ENCODE measurements around the gene ROMO1. TPM values are rescaled to one million over a fixed set of nuclear protein-coding genes. Genes with fewer than 3 reads are reported as not detected.

Gene ROMO1
- total and polyA plus RNA-seq, 10 of the 15 experiments (the other 5 are each of a cell fraction or from before 2014, with no cell fraction given): 23.2 to 631 (median 352) TPM

DNA sequence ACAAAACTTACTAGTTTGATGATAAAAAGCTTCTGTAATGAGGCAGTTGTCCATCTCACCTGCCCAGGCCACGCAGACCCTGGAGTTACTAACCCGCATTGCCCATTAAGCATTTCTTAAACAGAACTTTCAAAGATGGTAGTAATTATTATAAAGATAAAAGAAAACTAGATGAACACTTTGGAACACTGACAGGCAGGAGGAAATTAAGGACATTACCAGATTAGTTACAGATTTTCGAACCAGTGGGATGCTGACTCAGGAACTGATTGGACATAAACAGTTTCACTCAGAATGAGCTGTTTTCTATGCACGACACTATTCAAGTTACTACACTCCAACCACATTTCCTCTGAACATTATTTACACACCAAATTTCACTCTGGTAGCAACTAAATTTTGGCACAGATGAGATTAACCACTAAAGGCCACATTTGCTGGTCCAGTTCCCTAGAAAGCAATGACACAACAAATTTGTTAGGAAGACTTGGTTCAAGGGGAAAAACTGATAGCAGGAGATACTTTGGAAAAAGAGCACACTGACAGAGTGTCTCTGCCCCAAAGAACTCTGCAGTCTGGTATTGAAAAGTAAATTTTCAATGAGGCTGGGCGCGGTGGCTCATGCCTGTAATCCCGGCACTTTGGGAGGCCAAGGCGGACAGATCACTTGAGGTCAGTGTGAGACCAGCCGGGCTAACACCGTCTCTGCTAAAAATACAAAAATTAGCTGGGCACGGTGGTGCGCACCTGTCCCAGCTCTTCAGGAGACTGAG, 3.0 kb downstream of the ROMO1 start:
- ChIA-PET CTCF (interaction anchor here (0.8 to 3.7 kb wide), 5 partner anchors 10 to 191 kb away, joined by 3 to 11 read pairs (median 3); no protein-coding TSS in a partner anchor), RAD21 (ENCODE audit: unreplicated experiment) (interaction anchor here (0.8 to 2.3 kb wide), 5 partner anchors 40 to 182 kb away, joined by 3 to 6 read pairs (median 4); partner anchors contain the start of gene RBM39), POLR2A (interaction anchor here (0.5 to 3.6 kb wide), 4 partner anchors 40 to 1318 kb away, joined by 3 to 20 read pairs (median 4); partner anchors contain the start of gene RBM39), SMC1A (ENCODE audit: uncharacterized antibody, unreplicated experiment) (interaction anchor here (0.9 to 1.7 kb wide), 5 partner anchors 12 to 37 kb away, joined by 3 to 6 read pairs (median 3); no protein-coding TSS in a partner anchor)
- 95% methylated on average over 12 of the region's 12 CpGs for WGBS (ENCODE audit: insufficient coverage, insufficient replicate concordance, low lambda C conversion rate, missing lambda C conversion rate)
- Histone ChIP-seq H3K27me3 (replicated peaks in 1 of 2; ENCODE audit: control insufficient read depth in 2 of 2, insufficient read depth in 2 of 2, low read length in 1 of 2) (no peaks in the 10 kb centered on the region), H3K4me2 (ENCODE audit: control insufficient read depth, insufficient read depth) (no peak overlapping the region), H3K4me3 (no peak overlapping the region), H3K27ac (ENCODE audit: control insufficient read depth, insufficient read depth) (no peak overlapping the region), H2AFZ (ENCODE audit: control insufficient read depth, low read depth, low read length) (no peak overlapping the region), H4K20me1 (ENCODE audit: control insufficient read depth, insufficient read depth) (no peaks in the 10 kb centered on the region; the same call in 1 of the 2 replicates), H3K9me3 (replicated peaks; ENCODE audit: control insufficient read depth, insufficient read depth, low read length) (no peaks in the 10 kb centered on the region), H3K4me1 (ENCODE audit: control insufficient read depth, insufficient read depth, low read length) (peaks cover 11% of the 10 kb centered on the region; the same call in 1 of the 2 replicates), H3K79me2 (ENCODE audit: control insufficient read depth, insufficient read depth, low read length) (peaks cover 27% of the 10 kb centered on the region), H3K36me3 (ENCODE audit: control insufficient read depth in 2 of 2, insufficient read depth in 2 of 2, low read length in 1 of 2) (peaks cover 7 to 45% of the 10 kb centered on the region in 2 experiments), H3K9ac (ENCODE audit: control insufficient read depth, insufficient read depth, low read length) (no peak overlapping the region)
- in situ Hi-C loops (cut with MboI): no loop called here
- DNase-seq (ENCODE audit: low read depth, low spot score): no peak
- intact Hi-C loops (cut with micrococcal nuclease; ENCODE audit: unreplicated experiment): no loop called here
- no peak for FAIRE-seq
- no peak for ATAC-seq
- BruUV-seq (replicated peaks): no TSS peak
- TF ChIP-seq POLR2A (IDR thresholded peaks at IDR 0.05; ENCODE audit: low read depth, low read length) (peak; percentile 43), MYC (IDR thresholded peaks at IDR 0.05; ENCODE audit: insufficient read depth, insufficient read length, insufficient replicate concordance, low read length, severe bottlenecking) (no peak), SPI1 (IDR thresholded peaks at IDR 0.05; ENCODE audit: borderline replicate concordance, insufficient read depth, low read depth, low read length) (no peak), NFYA (IDR thresholded peaks at IDR 0.05; ENCODE audit: borderline replicate concordance, low read depth, low read length) (no peak), HDAC6 (IDR thresholded peaks at IDR 0.05; ENCODE audit: unreplicated experiment) (no peak), JUND (IDR thresholded peaks at IDR 0.05; ENCODE audit: low read depth, low read length) (no peak), IKZF2 (IDR thresholded peaks at IDR 0.05) (no peak), SRF (IDR thresholded peaks at IDR 0.05; ENCODE audit: low read depth in 2 of 2, low read length in 2 of 2) (no peak), NFXL1 (IDR thresholded peaks at IDR 0.05; ENCODE audit: borderline replicate concordance) (no peak), TARDBP (IDR thresholded peaks at IDR 0.05; ENCODE audit: borderline replicate concordance) (no peak), STAT1 (conservative IDR thresholded peaks at IDR 0.05) (no peak), PML (IDR thresholded peaks at IDR 0.05; ENCODE audit: low read length) (peak; percentile 56), KDM1A (IDR thresholded peaks at IDR 0.05; ENCODE audit: borderline replicate concordance) (no peak), SMAD5 (IDR thresholded peaks at IDR 0.05; ENCODE audit: low read depth) (peak; percentile 64; the same call in 1 of the 2 replicates)
- TF ChIP-seq, protein P1, sequence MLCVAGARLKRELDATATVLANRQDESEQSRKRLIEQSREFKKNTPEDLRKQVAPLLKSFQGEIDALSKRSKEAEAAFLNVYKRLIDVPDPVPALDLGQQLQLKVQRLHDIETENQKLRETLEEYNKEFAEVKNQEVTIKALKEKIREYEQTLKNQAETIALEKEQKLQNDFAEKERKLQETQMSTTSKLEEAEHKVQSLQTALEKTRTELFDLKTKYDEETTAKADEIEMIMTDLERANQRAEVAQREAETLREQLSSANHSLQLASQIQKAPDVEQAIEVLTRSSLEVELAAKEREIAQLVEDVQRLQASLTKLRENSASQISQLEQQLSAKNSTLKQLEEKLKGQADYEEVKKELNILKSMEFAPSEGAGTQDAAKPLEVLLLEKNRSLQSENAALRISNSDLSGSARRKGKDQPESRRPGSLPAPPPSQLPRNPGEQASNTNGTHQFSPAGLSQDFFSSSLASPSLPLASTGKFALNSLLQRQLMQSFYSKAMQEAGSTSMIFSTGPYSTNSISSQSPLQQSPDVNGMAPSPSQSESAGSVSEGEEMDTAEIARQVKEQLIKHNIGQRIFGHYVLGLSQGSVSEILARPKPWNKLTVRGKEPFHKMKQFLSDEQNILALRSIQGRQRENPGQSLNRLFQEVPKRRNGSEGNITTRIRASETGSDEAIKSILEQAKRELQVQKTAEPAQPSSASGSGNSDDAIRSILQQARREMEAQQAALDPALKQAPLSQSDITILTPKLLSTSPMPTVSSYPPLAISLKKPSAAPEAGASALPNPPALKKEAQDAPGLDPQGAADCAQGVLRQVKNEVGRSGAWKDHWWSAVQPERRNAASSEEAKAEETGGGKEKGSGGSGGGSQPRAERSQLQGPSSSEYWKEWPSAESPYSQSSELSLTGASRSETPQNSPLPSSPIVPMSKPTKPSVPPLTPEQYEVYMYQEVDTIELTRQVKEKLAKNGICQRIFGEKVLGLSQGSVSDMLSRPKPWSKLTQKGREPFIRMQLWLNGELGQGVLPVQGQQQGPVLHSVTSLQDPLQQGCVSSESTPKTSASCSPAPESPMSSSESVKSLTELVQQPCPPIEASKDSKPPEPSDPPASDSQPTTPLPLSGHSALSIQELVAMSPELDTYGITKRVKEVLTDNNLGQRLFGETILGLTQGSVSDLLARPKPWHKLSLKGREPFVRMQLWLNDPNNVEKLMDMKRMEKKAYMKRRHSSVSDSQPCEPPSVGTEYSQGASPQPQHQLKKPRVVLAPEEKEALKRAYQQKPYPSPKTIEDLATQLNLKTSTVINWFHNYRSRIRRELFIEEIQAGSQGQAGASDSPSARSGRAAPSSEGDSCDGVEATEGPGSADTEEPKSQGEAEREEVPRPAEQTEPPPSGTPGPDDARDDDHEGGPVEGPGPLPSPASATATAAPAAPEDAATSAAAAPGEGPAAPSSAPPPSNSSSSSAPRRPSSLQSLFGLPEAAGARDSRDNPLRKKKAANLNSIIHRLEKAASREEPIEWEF (IDR thresholded peaks at IDR 0.05; ENCODE audit: insufficient replicate concordance, low read depth, low read length): no peak
- TF ChIP-seq, protein P2, sequence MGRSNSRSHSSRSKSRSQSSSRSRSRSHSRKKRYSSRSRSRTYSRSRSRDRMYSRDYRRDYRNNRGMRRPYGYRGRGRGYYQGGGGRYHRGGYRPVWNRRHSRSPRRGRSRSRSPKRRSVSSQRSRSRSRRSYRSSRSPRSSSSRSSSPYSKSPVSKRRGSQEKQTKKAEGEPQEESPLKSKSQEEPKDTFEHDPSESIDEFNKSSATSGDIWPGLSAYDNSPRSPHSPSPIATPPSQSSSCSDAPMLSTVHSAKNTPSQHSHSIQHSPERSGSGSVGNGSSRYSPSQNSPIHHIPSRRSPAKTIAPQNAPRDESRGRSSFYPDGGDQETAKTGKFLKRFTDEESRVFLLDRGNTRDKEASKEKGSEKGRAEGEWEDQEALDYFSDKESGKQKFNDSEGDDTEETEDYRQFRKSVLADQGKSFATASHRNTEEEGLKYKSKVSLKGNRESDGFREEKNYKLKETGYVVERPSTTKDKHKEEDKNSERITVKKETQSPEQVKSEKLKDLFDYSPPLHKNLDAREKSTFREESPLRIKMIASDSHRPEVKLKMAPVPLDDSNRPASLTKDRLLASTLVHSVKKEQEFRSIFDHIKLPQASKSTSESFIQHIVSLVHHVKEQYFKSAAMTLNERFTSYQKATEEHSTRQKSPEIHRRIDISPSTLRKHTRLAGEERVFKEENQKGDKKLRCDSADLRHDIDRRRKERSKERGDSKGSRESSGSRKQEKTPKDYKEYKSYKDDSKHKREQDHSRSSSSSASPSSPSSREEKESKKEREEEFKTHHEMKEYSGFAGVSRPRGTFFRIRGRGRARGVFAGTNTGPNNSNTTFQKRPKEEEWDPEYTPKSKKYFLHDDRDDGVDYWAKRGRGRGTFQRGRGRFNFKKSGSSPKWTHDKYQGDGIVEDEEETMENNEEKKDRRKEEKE (IDR thresholded peaks at IDR 0.05): no peak

Data from GM12878 (cell line).